ENCODE results near the gene CMTM8.

Gene CMTM8

DNA sequence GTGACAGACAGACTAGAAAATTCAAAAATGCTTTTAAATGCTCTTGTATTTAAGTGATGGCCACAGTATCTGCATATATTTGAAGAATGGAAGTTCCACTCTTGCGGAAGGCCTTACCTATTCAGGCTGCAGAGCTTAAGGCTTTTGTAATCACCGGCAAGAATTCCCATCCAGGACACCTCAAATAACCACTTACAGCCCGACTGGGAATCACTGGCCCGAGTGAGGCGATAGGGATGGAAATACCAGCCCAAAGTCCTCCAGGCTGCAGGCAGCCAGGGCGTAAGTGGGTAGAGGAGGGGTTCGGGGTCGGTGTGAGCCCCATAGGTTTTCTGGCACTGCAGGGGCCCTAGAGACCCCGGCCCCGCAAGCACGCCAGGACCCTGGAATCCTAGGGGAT is 162.6 kb downstream of the CMTM8 start:
- ChIA-PET CTCF (interaction anchor here (1.7 kb wide), 2 partner anchors 26 to 184 kb away, joined by 3 to 11 read pairs; no protein-coding TSS in a partner anchor), POLR2A (no interaction called here)
- TF ChIP-seq, protein P1, sequence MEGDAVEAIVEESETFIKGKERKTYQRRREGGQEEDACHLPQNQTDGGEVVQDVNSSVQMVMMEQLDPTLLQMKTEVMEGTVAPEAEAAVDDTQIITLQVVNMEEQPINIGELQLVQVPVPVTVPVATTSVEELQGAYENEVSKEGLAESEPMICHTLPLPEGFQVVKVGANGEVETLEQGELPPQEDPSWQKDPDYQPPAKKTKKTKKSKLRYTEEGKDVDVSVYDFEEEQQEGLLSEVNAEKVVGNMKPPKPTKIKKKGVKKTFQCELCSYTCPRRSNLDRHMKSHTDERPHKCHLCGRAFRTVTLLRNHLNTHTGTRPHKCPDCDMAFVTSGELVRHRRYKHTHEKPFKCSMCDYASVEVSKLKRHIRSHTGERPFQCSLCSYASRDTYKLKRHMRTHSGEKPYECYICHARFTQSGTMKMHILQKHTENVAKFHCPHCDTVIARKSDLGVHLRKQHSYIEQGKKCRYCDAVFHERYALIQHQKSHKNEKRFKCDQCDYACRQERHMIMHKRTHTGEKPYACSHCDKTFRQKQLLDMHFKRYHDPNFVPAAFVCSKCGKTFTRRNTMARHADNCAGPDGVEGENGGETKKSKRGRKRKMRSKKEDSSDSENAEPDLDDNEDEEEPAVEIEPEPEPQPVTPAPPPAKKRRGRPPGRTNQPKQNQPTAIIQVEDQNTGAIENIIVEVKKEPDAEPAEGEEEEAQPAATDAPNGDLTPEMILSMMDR (IDR thresholded peaks at IDR 0.05; ENCODE audit: control extremely low read depth, extremely low read depth, low read depth, missing control alignments): no peak
- DNase-seq (ENCODE audit: extremely low spot score): no peak

DNA sequence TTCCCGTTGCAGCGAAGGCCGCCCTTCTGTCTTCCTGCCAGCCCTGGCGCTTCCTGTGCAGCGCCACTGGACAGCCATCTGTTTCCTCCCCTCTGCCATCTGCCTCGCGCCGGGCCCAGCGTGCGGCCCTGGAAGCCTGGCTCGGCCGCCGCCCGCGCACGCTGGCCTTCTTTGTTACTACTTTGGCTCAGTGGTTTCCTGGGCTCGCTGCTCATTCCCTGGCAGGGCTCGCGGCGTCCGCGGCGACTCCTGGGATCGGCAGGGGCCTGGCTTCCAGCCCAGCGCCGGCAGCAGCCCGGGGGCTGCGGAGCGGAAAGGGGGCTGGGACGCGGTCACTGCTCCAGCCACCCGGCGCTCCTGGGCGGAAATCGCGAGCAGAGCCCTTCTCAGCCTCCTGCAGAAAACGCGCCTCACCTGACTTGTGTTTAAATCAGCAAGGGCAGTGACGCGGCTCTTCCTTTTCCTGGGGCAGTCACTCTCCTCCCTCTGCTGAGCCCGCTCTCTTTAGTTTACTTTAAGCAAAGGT is 163.1 kb downstream of the CMTM8 start:
- ChIA-PET POLR2A (no interaction called here), CTCF (interaction anchor here (1.7 to 2.6 kb wide), 3 partner anchors 26 to 184 kb away, joined by 3 to 11 read pairs (median 10); no protein-coding TSS in a partner anchor)
- TF ChIP-seq, protein P1 (IDR thresholded peaks at IDR 0.05; ENCODE audit: control extremely low read depth, extremely low read depth, low read depth, missing control alignments): no peak
- DNase-seq (ENCODE audit: extremely low spot score): peak; percentile 65

- ChIA-PET POLR2A (no interaction called here), CTCF (interaction anchor here (2.6 to 3.9 kb wide), 2 partner anchors 11 to 64 kb away, joined by 10 to 17 read pairs; no protein-coding TSS in a partner anchor)
- TF ChIP-seq, protein P1 (IDR thresholded peaks at IDR 0.05; ENCODE audit: control extremely low read depth, extremely low read depth, low read depth, missing control alignments): no peak
- no peak for DNase-seq (ENCODE audit: extremely low spot score)
Measured at GRCh38 chr3:32403663-32404062, 165.2 kb downstream of the CMTM8 start.

DNA sequence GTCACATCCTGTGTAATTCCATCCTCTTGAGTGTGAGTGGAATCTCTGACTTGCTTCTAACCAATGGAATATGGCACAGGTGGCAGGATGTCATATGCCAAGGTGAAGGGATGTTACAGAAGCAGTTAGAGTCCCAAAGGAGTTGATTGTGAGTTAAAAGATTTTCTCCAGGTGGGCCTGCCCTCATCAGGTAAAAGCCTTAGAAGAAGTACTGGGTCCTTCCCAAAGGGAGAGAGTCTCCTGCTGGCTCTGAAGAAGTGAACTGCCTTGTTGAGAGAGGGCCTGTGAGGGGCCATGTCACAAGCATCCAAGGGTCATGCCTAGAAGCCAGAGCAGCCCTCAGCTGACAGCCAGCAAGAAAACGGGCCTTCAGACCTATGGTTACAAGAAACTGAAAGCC is 166.2 kb downstream of the CMTM8 start:
- DNase-seq (ENCODE audit: extremely low spot score): no peak
- POLR2A ChIA-PET: no interaction called here
- CTCF ChIA-PET: interaction anchor here (1.0 to 3.9 kb wide), 5 partner anchors 10 to 63 kb away, joined by 3 to 17 read pairs (median 7); no protein-coding TSS in a partner anchor
- TF ChIP-seq, protein P1 (IDR thresholded peaks at IDR 0.05; ENCODE audit: control extremely low read depth, extremely low read depth, low read depth, missing control alignments): no peak

GRCh38 chr3:32405155-32405554 is 166.7 kb downstream of the CMTM8 start:
- CTCF ChIA-PET: interaction anchor here (1.0 to 3.9 kb wide), 7 partner anchors 9 to 63 kb away, joined by 3 to 17 read pairs (median 7); no protein-coding TSS in a partner anchor
- POLR2A ChIA-PET: no interaction called here

DNA sequence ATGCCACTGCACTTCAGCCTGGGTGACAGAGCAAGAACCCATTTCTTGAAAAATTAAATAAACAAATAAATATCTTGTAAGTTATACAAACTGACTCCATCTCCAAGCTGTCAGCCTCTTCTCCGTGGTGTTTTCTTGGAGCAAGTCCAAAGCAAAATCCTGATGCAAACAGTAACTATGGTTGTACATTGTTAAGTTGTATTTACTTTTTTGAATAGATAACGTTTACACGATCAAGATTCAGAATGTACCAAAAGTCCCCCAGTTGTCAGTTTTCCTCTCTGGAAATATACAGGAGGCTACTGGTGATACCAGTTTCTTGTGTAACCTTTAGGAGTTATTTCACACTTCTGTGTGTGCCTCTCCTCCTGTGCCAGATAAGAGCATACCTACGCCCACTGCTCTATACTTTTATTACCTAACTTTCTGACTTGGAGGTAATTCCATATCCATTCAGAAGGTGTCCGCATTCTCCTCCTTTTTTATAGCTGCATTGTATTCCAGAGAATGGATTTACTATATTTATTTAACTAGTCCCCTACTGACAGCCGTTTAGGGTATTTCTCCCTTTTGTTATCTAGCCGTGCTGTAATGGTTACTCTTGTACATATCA is 167.3 kb downstream of the CMTM8 start:
- ChIA-PET CTCF (interaction anchor here (1.6 to 3.9 kb wide), 5 partner anchors 9 to 62 kb away, joined by 5 to 17 read pairs (median 7); no protein-coding TSS in a partner anchor), POLR2A (no interaction called here)
- TF ChIP-seq, protein P1 (IDR thresholded peaks at IDR 0.05; ENCODE audit: control extremely low read depth, extremely low read depth, low read depth, missing control alignments): no peak
- DNase-seq (ENCODE audit: extremely low spot score): no peak

More at GRCh38 chr3:32405155-32405554, 166.7 kb downstream of the CMTM8 start:
- no peak for DNase-seq (ENCODE audit: extremely low spot score)
- TF ChIP-seq, protein P1 (IDR thresholded peaks at IDR 0.05; ENCODE audit: control extremely low read depth, extremely low read depth, low read depth, missing control alignments): no peak

Measured in GM10248 (cell line).